Glutamatergic neuron (in vitro differentiated cells): ENCODE measurements around the gene NYAP1. TPM values are rescaled to one million over a fixed set of nuclear protein-coding genes. Genes with fewer than 3 reads are reported as not detected.

Experiments
- DNase-seq: peaks from one replicate; pipeline ENCODE4 v3.0.0; 2022
- H3K27ac Mint-ChIP-seq: one replicate; pipeline ENCODE4 v1.8.0; 2020; ENCODE audit warnings: mild to moderate bottlenecking, mixed read lengths, inconsistent platforms; ENCODE audit not compliant: unreplicated experiment
- H3K27me3 Mint-ChIP-seq: one replicate; pipeline ENCODE4 v1.8.0; 2020; ENCODE audit warnings: mild to moderate bottlenecking, moderate library complexity, mixed read lengths, inconsistent platforms; ENCODE audit not compliant: unreplicated experiment
- H3K36me3 Mint-ChIP-seq: one replicate; pipeline ENCODE4 v1.8.0; 2020; ENCODE audit warnings: mild to moderate bottlenecking, mixed read lengths, inconsistent platforms; ENCODE audit not compliant: unreplicated experiment
- H3K4me1 Mint-ChIP-seq: one replicate; pipeline ENCODE4 v1.8.0; 2020; ENCODE audit warnings: mild to moderate bottlenecking, low read depth, mixed read lengths, inconsistent platforms; ENCODE audit not compliant: unreplicated experiment
- H3K4me3 Mint-ChIP-seq: one replicate; pipeline ENCODE4 v1.8.0; 2020; ENCODE audit warnings: mild to moderate bottlenecking, mixed read lengths, inconsistent platforms; ENCODE audit not compliant: unreplicated experiment
- H3K9me3 Mint-ChIP-seq: one replicate; pipeline ENCODE4 v1.8.0; 2020; ENCODE audit warnings: mild to moderate bottlenecking, moderate library complexity, mixed read lengths, inconsistent platforms; ENCODE audit not compliant: unreplicated experiment
- total RNA-seq: library from RNA; stranded (reverse); fragmentation: NEBNext Ultra II Directional; extraction: Animal tissue kit (Norgen Biotek cat#: 25700); gene quantifications from one replicate; pipeline ENCODE4 v1.2.1, GENCODE V29; 2021; ENCODE audit not compliant: unreplicated experiment
- TF ChIP-seq, protein P1 (sequence below): fragments of 200-600 bp; sonication (generic); IDR thresholded peaks from one replicate; pipeline ENCODE4 v1.5.0; 2021; ENCODE audit not compliant: partially characterized antibody, unreplicated experiment

Gene NYAP1
- total RNA-seq, 1 donor from 2014 or later, result 36.6 TPM

DNA sequence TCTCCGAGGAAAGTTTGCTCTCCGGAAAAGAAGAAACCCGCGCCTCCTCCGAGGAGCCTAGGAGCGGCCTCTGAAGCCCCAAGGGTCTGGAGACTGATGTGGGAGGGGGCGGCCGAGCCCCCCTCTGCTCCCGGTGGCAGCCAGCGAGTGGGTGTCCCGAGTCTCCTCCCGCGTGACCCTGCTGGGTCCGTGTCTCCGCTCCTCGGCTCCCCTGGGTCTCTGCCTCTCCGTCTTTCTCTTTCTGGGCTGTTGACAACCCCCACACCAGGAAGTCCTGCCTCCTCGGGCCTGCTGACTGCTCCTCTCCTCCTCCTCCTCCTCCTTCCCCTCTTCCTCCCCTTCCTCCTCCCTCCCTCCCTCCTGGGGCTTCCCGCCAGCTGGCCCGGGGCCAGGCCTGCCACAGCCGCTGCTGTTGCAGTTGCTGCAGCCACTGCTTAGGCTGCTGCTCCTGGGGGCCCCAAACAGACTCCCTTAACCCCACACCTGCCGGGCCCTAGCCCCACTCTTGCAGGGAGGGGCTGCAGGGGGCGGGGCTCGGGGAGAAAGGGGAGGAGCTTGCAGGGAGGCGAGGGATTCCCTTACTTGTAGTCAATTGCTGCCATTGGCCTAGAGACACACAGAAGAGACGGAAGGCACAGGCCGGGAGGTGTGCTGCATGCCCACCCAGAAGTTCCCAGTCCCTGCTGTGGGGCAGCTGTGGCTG, 4.6 kb upstream of the NYAP1 start, which contains the start of gene TSC22D4:
TSS of gene TSC22D4 (minus strand) at position 257 of the 703 bp plus-strand sequence. CDS start 1,176 bp downstream, outside the sequence.
- Mint-ChIP-seq H3K27me3 (peaks cover 6% of the 10 kb centered on the region), H3K4me1 (peaks cover 14% of the 10 kb centered on the region), H3K36me3 (no peaks in the 10 kb centered on the region), H3K4me3 (peak within 1 kb of the TSS; percentile 95), H3K9me3 (peaks cover 5% of the 10 kb centered on the region), H3K27ac (peak within 1 kb of the TSS; percentile 59)
- TF ChIP-seq, protein P1, sequence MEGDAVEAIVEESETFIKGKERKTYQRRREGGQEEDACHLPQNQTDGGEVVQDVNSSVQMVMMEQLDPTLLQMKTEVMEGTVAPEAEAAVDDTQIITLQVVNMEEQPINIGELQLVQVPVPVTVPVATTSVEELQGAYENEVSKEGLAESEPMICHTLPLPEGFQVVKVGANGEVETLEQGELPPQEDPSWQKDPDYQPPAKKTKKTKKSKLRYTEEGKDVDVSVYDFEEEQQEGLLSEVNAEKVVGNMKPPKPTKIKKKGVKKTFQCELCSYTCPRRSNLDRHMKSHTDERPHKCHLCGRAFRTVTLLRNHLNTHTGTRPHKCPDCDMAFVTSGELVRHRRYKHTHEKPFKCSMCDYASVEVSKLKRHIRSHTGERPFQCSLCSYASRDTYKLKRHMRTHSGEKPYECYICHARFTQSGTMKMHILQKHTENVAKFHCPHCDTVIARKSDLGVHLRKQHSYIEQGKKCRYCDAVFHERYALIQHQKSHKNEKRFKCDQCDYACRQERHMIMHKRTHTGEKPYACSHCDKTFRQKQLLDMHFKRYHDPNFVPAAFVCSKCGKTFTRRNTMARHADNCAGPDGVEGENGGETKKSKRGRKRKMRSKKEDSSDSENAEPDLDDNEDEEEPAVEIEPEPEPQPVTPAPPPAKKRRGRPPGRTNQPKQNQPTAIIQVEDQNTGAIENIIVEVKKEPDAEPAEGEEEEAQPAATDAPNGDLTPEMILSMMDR, result no peak
- peak; percentile 89 for DNase-seq

DNA sequence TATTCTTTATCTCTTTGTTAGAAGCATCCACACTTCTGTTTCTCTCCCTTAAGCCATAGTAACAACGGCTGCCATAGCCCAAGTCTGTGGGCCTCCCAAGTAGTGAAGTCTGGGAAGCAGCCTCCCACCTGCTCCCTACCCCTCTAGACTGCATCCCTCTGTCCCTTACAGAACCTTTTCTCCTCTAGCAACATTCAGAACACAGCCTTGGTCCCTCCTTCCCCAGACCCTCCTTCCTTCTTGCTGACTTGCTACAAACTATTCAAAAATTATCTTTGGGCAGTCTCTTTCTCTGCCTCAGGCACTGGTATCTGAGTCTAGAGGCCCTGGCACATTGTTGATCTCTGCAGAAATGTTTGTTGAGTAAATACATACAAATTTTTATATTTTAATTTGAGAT, 2.3 kb upstream of the NYAP1 start:
- Mint-ChIP-seq H3K27me3 (peaks cover 5% of the 10 kb centered on the region), H3K9me3 (peaks cover 9% of the 10 kb centered on the region), H3K36me3 (no peaks in the 10 kb centered on the region), H3K4me3 (peak overlapping the region; percentile 32), H3K4me1 (peaks cover 15% of the 10 kb centered on the region), H3K27ac (no peak overlapping the region)
- TF ChIP-seq, protein P1, result no peak
- no peak for DNase-seq

DNA sequence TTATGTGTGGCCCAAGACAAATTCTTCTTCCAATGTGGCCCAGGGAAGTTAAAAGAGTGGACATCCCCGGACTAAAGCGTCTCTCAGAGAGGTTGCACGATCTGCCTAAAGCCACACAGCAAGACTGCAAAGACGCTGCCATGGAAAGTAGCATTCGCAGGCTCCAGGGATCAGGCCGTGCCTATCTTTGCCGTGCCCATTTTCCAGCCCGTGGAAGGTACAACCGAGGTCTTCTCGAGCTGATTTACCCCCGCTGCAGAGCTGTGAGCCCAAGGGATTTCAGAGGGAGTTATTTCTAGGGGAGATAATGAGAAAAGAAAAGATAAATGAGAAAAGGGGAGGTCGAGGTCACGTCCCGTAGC, 1.0 kb upstream of the NYAP1 start:
- H3K27me3 Mint-ChIP-seq, result peaks cover 5% of the 10 kb centered on the region
- TF ChIP-seq, protein P1, result no peak
- H3K9me3 Mint-ChIP-seq, result peaks cover 9% of the 10 kb centered on the region
- peaks cover 13% of the 10 kb centered on the region for H3K4me1 Mint-ChIP-seq
- H3K36me3 Mint-ChIP-seq, result no peaks in the 10 kb centered on the region
- H3K4me3 Mint-ChIP-seq, result peak overlapping the region; percentile 94
- peak overlapping the region; percentile 85 for H3K27ac Mint-ChIP-seq
- no peak for DNase-seq

DNA sequence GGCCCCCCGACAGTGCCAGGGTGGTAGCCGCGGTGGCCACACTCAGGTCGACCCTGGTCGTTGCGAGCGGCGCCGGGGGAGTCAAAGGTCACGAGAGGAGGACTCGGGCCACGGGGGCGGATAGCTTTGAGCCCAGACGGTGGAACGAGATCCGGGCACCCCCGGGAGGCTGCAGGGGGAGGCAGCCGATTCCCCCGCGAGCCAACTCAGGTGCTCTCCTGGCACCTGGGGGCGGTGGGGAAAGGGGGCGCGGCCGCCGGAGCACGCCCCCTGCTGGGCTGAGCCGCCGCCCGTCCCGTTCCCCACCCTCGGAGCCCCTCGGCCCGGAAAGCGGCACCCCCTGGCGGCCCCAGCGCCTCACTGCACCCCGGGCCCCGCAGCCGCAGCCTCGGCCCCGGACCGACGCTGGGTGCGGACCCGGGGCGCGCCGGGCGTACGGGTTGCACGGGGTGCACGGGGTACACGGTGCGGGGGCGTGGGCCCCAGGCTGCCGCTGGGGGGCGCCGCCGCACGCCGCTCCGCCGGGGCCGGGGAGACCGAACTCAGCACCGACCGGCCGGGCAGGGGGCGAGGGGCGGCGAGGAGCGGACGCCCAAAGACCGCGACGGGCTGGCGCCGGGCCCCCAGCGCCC, 521 bp upstream of the NYAP1 start:
- Mint-ChIP-seq H3K27me3 (peaks cover 5% of the 10 kb centered on the region), H3K9me3 (peaks cover 9% of the 10 kb centered on the region), H3K4me1 (peaks cover 13% of the 10 kb centered on the region), H3K36me3 (no peaks in the 10 kb centered on the region), H3K27ac (peak overlapping the region; percentile 85), H3K4me3 (peak overlapping the region; percentile 94)
- DNase-seq, result peak; percentile 86
- TF ChIP-seq, protein P1, result peak; percentile 100

DNA sequence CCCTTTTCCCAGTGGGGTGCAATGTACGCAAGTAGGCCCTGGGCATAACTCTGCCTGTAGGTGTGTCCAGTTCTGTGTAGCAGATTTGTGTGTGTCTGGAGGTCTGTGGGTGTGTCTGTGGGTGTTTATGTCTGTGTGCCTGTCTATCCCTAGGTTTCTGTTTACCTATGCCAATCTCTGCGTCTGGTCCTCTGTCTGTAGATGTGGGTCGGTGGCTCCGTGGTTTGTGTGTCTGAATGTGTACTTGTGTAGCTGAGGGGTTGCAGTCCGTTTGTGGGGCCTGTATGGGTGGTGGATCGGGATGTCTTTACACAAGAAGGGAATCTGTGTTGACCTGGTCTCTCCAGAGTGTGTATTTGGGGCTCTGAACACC, 932 bp downstream of the NYAP1 start:
- Mint-ChIP-seq H3K27me3 (peaks cover 5% of the 10 kb centered on the region), H3K4me3 (peak overlapping the region; percentile 92), H3K4me1 (peaks cover 11% of the 10 kb centered on the region), H3K27ac (peak overlapping the region; percentile 31), H3K9me3 (peaks cover 7% of the 10 kb centered on the region), H3K36me3 (no peaks in the 10 kb centered on the region)
- TF ChIP-seq, protein P1, result no peak
- no peak for DNase-seq
